ENCODE measurements around the gene FCRLB.

DNA sequence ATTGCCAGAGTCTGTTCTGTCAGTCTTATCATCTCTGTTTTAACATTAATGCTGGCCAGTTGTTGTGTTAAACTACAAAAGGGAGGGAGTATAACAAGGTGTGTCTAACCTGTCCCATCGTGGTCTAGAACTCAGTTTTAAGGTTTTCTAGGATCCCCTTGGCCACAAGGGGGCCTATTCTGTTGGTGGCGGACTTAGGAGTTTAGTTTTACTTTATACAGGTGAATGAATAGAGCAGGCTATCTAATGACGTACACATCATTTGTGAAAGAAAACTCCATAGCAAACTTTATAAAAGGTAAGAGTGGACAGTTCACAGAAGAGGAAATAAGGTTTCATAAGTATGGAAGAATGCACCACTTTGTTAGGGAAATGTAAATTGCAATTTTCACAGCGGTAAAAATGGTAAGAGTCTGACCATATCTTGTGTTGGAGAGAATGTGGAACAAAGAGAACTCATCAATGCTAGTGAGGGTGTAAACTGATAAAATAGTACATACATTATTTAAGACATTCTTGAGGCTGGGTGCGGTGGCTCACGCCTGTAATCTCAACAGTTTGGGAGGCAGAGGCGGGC, 42.3 kb downstream of the FCRLB start:
- TF ChIP-seq CTCF (IDR thresholded peaks at IDR 0.05): peak; percentile 75
- TF ChIP-seq EZH2 (IDR thresholded peaks at IDR 0.05): no peak
- no peak for TF ChIP-seq EZH2phosphoT487 (IDR thresholded peaks at IDR 0.05)
